CD14-positive monocyte (primary cell): ENCODE measurements around the gene BICRAL. TPM values are rescaled to one million over a fixed set of nuclear protein-coding genes. Genes with fewer than 3 reads are reported as not detected.
"Not testable (repeated sequence)": the region's sequence is repeated elsewhere in the genome, so short reads cannot be mapped to it uniquely, and the experiment has no call there.

ENCODE experiments used
- DNase-seq, 3 donors: peaks; one replicate each; pipeline ENCODE4 v3.0.0-alpha.2; 2011 to 2022
- H2AFZ ChIP-seq: 2 replicates; pipeline ENCODE4 v1.6.0; 2012; ENCODE audit warnings: mild to moderate bottlenecking, low read depth, low read length, inconsistent platforms; ENCODE audit not compliant: insufficient read depth, poor library complexity, severe bottlenecking
- H3K27ac ChIP-seq, 2 donors: 1 replicate in 1 of 2; 2 replicates in 1 of 2; pipeline ENCODE4 v1.5.1; 2012 to 2013; ENCODE audit warnings: low read length in 2 of 2, control low read depth in 1 of 2, inconsistent platforms in 1 of 2, low read depth in 1 of 2, mild to moderate bottlenecking in 1 of 2
- H3K27me3 ChIP-seq, 2 donors: one replicate each; pipeline versions ENCODE4 v1.6.0 to v1.6.1; 2011 to 2013; ENCODE audit warnings: low read length in 2 of 2; ENCODE audit not compliant: control insufficient read depth in 2 of 2, insufficient read depth in 2 of 2
- H3K36me3 ChIP-seq, 2 donors: replicated peaks in 1 of 2; 1 replicate in 1 of 2; 2 replicates in 1 of 2; pipeline versions ENCODE4 v1.5.1 to v1.6.1; 2012 to 2013; ENCODE audit warnings: low read length in 2 of 2, control low read depth in 1 of 2, inconsistent platforms in 1 of 2, mild to moderate bottlenecking in 1 of 2; ENCODE audit not compliant: insufficient read depth in 2 of 2, control insufficient read depth in 1 of 2
- H3K4me1 ChIP-seq, 2 donors: 1 replicate in 1 of 2; 2 replicates in 1 of 2; pipeline versions ENCODE4 v1.5.1 to v1.6.1; 2012 to 2013; ENCODE audit warnings: low read length in 2 of 2, control low read depth in 1 of 2, inconsistent platforms in 1 of 2, mild to moderate bottlenecking in 1 of 2, moderate library complexity in 1 of 2; ENCODE audit not compliant: insufficient read depth in 2 of 2, control insufficient read depth in 1 of 2
- H3K4me2 ChIP-seq: replicated peaks from 2 replicates; pipeline ENCODE3; 2012; ENCODE audit warnings: low read length, moderate library complexity, mild to moderate bottlenecking; ENCODE audit not compliant: poor library complexity, severe bottlenecking; ENCODE audit errors: extremely low read depth
- H3K4me3 ChIP-seq, 3 experiments: fragments of 200-600 bp in 1 of 3; sonication (generic) in 1 of 3; replicated peaks in 1 of 3; 1 replicate in 2 of 3; 2 replicates in 1 of 3; pipeline ENCODE4 v1.5.1; 2011 to 2013; ENCODE audit warnings: low read length in 3 of 3, mild to moderate bottlenecking in 3 of 3, control low read depth in 2 of 3, low read depth in 2 of 3, inconsistent platforms in 1 of 3, moderate library complexity in 1 of 3
- H3K79me2 ChIP-seq: 2 replicates; pipeline ENCODE4 v1.6.0; 2012; ENCODE audit warnings: mild to moderate bottlenecking, control low read depth, inconsistent platforms, low read length, moderate library complexity; ENCODE audit not compliant: insufficient read depth
- H3K9ac ChIP-seq: 2 replicates; pipeline ENCODE4 v1.6.0; 2017; ENCODE audit warnings: low read length, mild to moderate bottlenecking; ENCODE audit not compliant: insufficient read depth, poor library complexity, severe bottlenecking
- H3K9me3 ChIP-seq, 2 donors: replicated peaks in 1 of 2; 1 replicate in 1 of 2; 2 replicates in 1 of 2; pipeline versions ENCODE4 v1.5.1 to v1.6.1; 2012 to 2013; ENCODE audit warnings: low read length in 2 of 2, control low read depth in 1 of 2; ENCODE audit not compliant: control insufficient read depth in 1 of 2, insufficient read depth in 1 of 2
- H4K20me1 ChIP-seq: 2 replicates; pipeline ENCODE4 v1.6.0; 2012; ENCODE audit warnings: mild to moderate bottlenecking, low read length, control low read depth, moderate library complexity; ENCODE audit not compliant: insufficient read depth
- H3K27ac Mint-ChIP-seq, 7 donors: one replicate each; pipeline ENCODE4 v1.8.0; 2020; ENCODE audit warnings: mild to moderate bottlenecking in 7 of 7, mixed read lengths in 7 of 7, moderate library complexity in 6 of 7, inconsistent platforms in 2 of 7
- H3K27me3 Mint-ChIP-seq, 3 donors: one replicate each; pipeline ENCODE4 v1.8.0; 2021 to 2022; ENCODE audit warnings: low read depth in 3 of 3, mild to moderate bottlenecking in 3 of 3, mixed read lengths in 3 of 3, moderate library complexity in 3 of 3, inconsistent platforms in 1 of 3
- H3K36me3 Mint-ChIP-seq, 2 donors: one replicate each; pipeline ENCODE4 v1.8.0; 2020; ENCODE audit warnings: mixed read lengths in 2 of 2, inconsistent platforms in 1 of 2, mild to moderate bottlenecking in 1 of 2
- H3K4me1 Mint-ChIP-seq: one replicate; pipeline ENCODE4 v1.8.0; 2020; ENCODE audit warnings: mild to moderate bottlenecking, mixed read lengths
- H3K4me3 Mint-ChIP-seq, 2 donors: one replicate each; pipeline ENCODE4 v1.8.0; 2020; ENCODE audit warnings: mild to moderate bottlenecking in 2 of 2, mixed read lengths in 2 of 2, moderate library complexity in 1 of 2
- H3K9me3 Mint-ChIP-seq, 7 donors: one replicate each; pipeline ENCODE4 v1.8.0; 2020 to 2022; ENCODE audit warnings: mixed read lengths in 7 of 7, mild to moderate bottlenecking in 6 of 7, moderate library complexity in 6 of 7, inconsistent platforms in 2 of 7
- WGBS: methylation state at CpG from one replicate; pipeline ENCODE4 v1.1.5; 2013; ENCODE audit warnings: missing lambda C conversion rate; ENCODE audit not compliant: insufficient coverage; 5-methylcytosine and 5-hydroxymethylcytosine counted together
- intact Hi-C, 2 donors: fragments of 100-400 bp; cut with micrococcal nuclease; formaldehyde crosslinking; loops; one replicate each; pipeline versions ENCODE4 v1.15.0 to v1.15.1; 2023
- polyA plus RNA-seq, 3 donors: library from polyadenylated mRNA; depleted of rRNA in 1 of 3; unstranded in 2 of 3; stranded (reverse) in 1 of 3; fragments of 300-500 nt in 2 of 3; fragments of >200 nt in 1 of 3; fragmentation: Illumina TruSeq in 2 of 3; gene quantifications; 1 replicate in 2 of 3; 2 replicates in 1 of 3; pipeline ENCODE4 v1.2.3, GENCODE V29; 2012 to 2021
- TF ChIP-seq, protein P1 (sequence below): fragments of 200-600 bp; IDR thresholded peaks from one replicate; pipeline ENCODE4 v1.8.0; 2022; ENCODE audit warnings: antibody characterized with exemption, mild to moderate bottlenecking

BICRAL gene
- polyA plus RNA-seq, 3 donors, result 1.6 to 14.6 (median 2.2) TPM

- TF ChIP-seq, protein P1, sequence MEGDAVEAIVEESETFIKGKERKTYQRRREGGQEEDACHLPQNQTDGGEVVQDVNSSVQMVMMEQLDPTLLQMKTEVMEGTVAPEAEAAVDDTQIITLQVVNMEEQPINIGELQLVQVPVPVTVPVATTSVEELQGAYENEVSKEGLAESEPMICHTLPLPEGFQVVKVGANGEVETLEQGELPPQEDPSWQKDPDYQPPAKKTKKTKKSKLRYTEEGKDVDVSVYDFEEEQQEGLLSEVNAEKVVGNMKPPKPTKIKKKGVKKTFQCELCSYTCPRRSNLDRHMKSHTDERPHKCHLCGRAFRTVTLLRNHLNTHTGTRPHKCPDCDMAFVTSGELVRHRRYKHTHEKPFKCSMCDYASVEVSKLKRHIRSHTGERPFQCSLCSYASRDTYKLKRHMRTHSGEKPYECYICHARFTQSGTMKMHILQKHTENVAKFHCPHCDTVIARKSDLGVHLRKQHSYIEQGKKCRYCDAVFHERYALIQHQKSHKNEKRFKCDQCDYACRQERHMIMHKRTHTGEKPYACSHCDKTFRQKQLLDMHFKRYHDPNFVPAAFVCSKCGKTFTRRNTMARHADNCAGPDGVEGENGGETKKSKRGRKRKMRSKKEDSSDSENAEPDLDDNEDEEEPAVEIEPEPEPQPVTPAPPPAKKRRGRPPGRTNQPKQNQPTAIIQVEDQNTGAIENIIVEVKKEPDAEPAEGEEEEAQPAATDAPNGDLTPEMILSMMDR, result no peak
- H3K36me3 Mint-ChIP-seq, result peaks cover 2 to 9% of the 10 kb centered on the region in 2 donors
- no peak overlapping the region for H3K4me3 ChIP-seq
These were observed 14.3 kb downstream of the BICRAL start for GRCh38 chr6:42796171-42796570.

DNA sequence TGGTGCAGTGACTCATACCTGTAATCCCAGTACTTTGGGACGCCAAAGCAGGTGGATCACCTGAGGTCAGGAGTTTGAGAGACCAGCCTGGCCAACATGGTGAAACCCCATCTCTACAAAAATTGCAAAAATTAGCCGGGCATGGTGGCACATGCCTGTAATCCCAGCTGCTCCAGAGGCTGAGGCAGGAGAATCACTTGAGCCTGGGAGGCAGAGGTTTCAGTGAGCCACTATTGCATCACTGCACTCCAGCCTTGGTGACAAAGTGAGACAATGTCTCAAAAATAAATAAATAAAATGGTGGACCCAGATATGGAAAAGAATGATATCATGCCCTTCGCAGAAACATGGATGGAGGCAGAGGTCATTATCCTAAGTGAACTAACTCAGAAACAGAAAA lies 15.8 kb downstream of the BICRAL start:
- H3K36me3 Mint-ChIP-seq, H3K4me3 Mint-ChIP-seq, H3K4me1 Mint-ChIP-seq, H3K27me3 Mint-ChIP-seq, H2AFZ ChIP-seq, H3K4me3 ChIP-seq, H3K9me3 ChIP-seq, H3K27ac Mint-ChIP-seq, H3K27me3 ChIP-seq, H3K4me2 ChIP-seq, DNase-seq, H3K27ac ChIP-seq, intact Hi-C loops, H3K9me3 Mint-ChIP-seq, H3K4me1 ChIP-seq, H3K36me3 ChIP-seq, H3K9ac ChIP-seq: not testable (repeated sequence)
- WGBS, result 86% methylated on average over 1 of the region's 3 CpGs
- peaks cover 57% of the 10 kb centered on the region for H4K20me1 ChIP-seq
- H3K79me2 ChIP-seq, result peaks cover 33% of the 10 kb centered on the region

More at GRCh38 chr6:42796171-42796570, 14.3 kb downstream of the BICRAL start:
- Histone ChIP-seq H3K4me2 (no peak overlapping the region), H3K79me2 (peaks cover 30% of the 10 kb centered on the region), H3K27ac (no peak overlapping the region), H3K36me3 (no peaks in the 10 kb centered on the region), H3K9me3 (no peaks in the 10 kb centered on the region), H2AFZ (no peak overlapping the region), H4K20me1 (peaks cover 65% of the 10 kb centered on the region), H3K4me1 (no peaks in the 10 kb centered on the region), H3K9ac (no peak overlapping the region), H3K27me3 (no peaks in the 10 kb centered on the region)
- Mint-ChIP-seq H3K9me3 (no peaks in the 10 kb centered on the region), H3K4me3 (no peak overlapping the region), H3K27me3 (no peaks in the 10 kb centered on the region), H3K27ac (peak overlapping the region in 1 of 7 donors; percentile 2), H3K4me1 (peaks cover 1% of the 10 kb centered on the region)
- DNase-seq, result no peak
- 95% methylated on average over 4 of the region's 4 CpGs for WGBS
- intact Hi-C loops, result no loop called here
